H9 (cell line): ENCODE measurements around the gene RAPH1. TPM values are rescaled to one million over a fixed set of nuclear protein-coding genes. Genes with fewer than 3 reads are reported as not detected.

ENCODE experiments used
- DNase-seq: peaks from one replicate; pipeline ENCODE4 v3.0.0-alpha.2; 2017
- H2AFZ ChIP-seq: one replicate; pipeline ENCODE4 v1.6.1; 2013; ENCODE audit warnings: mild to moderate bottlenecking, low read length, control low read depth, moderate library complexity
- H2AK5ac ChIP-seq: 2 replicates; pipeline ENCODE4 v1.6.1; 2013; ENCODE audit warnings: low read length, control low read depth, mixed read lengths; ENCODE audit not compliant: insufficient read length
- H2BK120ac ChIP-seq: one replicate; pipeline ENCODE4 v1.6.1; 2013; ENCODE audit warnings: low read depth, mild to moderate bottlenecking, low read length, control low read depth, inconsistent platforms; ENCODE audit not compliant: poor library complexity, severe bottlenecking
- H2BK12ac ChIP-seq: 2 replicates; pipeline ENCODE4 v1.6.1; 2013; ENCODE audit warnings: low read length, control low read depth, mixed read lengths, low read depth; ENCODE audit not compliant: insufficient read length
- H2BK15ac ChIP-seq: 2 replicates; pipeline ENCODE4 v1.6.1; 2013; ENCODE audit warnings: low read depth, low read length, control low read depth
- H2BK20ac ChIP-seq: one replicate; pipeline ENCODE4 v1.6.1; 2013; ENCODE audit warnings: low read depth, mild to moderate bottlenecking, low read length, control low read depth, inconsistent platforms; ENCODE audit not compliant: poor library complexity, severe bottlenecking
- H2BK5ac ChIP-seq: 2 replicates; pipeline ENCODE4 v1.6.1; 2013; ENCODE audit warnings: low read length, control low read depth, mixed read lengths; ENCODE audit not compliant: insufficient read length
- H3K14ac ChIP-seq: 2 replicates; pipeline ENCODE4 v1.6.1; 2013; ENCODE audit warnings: low read length, control low read depth; ENCODE audit not compliant: insufficient read depth
- H3K18ac ChIP-seq: 2 replicates; pipeline ENCODE4 v1.6.1; 2013; ENCODE audit warnings: low read depth, mild to moderate bottlenecking, mixed read lengths, low read length, control low read depth; ENCODE audit not compliant: insufficient read length
- H3K23ac ChIP-seq: 2 replicates; pipeline ENCODE4 v1.6.1; 2013; ENCODE audit warnings: low read length, control low read depth, mixed read lengths, low read depth; ENCODE audit not compliant: insufficient read length
- H3K23me2 ChIP-seq: 2 replicates; pipeline ENCODE4 v1.6.1; 2013; ENCODE audit warnings: low read depth, mild to moderate bottlenecking, mixed read lengths, low read length, control low read depth; ENCODE audit not compliant: insufficient read length, poor library complexity, severe bottlenecking
- H3K27ac ChIP-seq: 2 replicates; pipeline ENCODE4 v1.5.1; 2013; ENCODE audit warnings: low read length, control low read depth, mixed read lengths, low read depth; ENCODE audit not compliant: insufficient read length
- H3K27me3 ChIP-seq: 2 replicates; pipeline ENCODE4 v1.6.1; 2013; ENCODE audit warnings: low read length, control low read depth, inconsistent platforms; ENCODE audit not compliant: insufficient read depth
- H3K4ac ChIP-seq: 2 replicates; pipeline ENCODE4 v1.6.1; 2013; ENCODE audit warnings: low read depth, mild to moderate bottlenecking, control low read depth, inconsistent platforms, low read length, moderate library complexity
- H3K4me1 ChIP-seq: 2 replicates; pipeline ENCODE4 v1.6.1; 2013; ENCODE audit warnings: low read length, control low read depth, inconsistent platforms; ENCODE audit not compliant: insufficient read depth
- H3K4me2 ChIP-seq: 2 replicates; pipeline ENCODE4 v1.6.1; 2013; ENCODE audit warnings: low read length, control low read depth, mixed read lengths; ENCODE audit not compliant: insufficient read length, insufficient read depth
- H3K56ac ChIP-seq: 2 replicates; pipeline ENCODE4 v1.6.1; 2013; ENCODE audit warnings: low read depth, mild to moderate bottlenecking, mixed read lengths, low read length, control low read depth; ENCODE audit not compliant: insufficient read length
- H3K79me1 ChIP-seq: 2 replicates; pipeline ENCODE4 v1.6.1; 2013; ENCODE audit warnings: low read depth, mild to moderate bottlenecking, moderate library complexity, low read length, control low read depth, inconsistent platforms; ENCODE audit not compliant: insufficient read depth, poor library complexity, severe bottlenecking
- H3K79me2 ChIP-seq: 2 replicates; pipeline ENCODE4 v1.6.1; 2013; ENCODE audit warnings: low read length, control low read depth, inconsistent platforms; ENCODE audit not compliant: insufficient read depth
- H3K9ac ChIP-seq: 2 replicates; pipeline ENCODE4 v1.6.1; 2013; ENCODE audit warnings: low read length, control low read depth, mixed read lengths; ENCODE audit not compliant: insufficient read length; ENCODE audit errors: extremely low read depth
- H3K9me3 ChIP-seq: one replicate; pipeline ENCODE4 v1.6.1; 2013; ENCODE audit warnings: low read depth, low read length, inconsistent platforms; ENCODE audit not compliant: control insufficient read depth
- H3T11ph ChIP-seq: one replicate; pipeline ENCODE4 v1.6.1; 2013; ENCODE audit warnings: mild to moderate bottlenecking, low read length, control low read depth, inconsistent platforms
- H4K20me1 ChIP-seq: one replicate; pipeline ENCODE4 v1.6.1; 2013; ENCODE audit not compliant: control insufficient read depth, insufficient read length, insufficient read depth
- H4K5ac ChIP-seq: 2 replicates; pipeline ENCODE4 v1.6.1; 2013; ENCODE audit warnings: low read depth, mild to moderate bottlenecking, mixed read lengths, low read length, control low read depth; ENCODE audit not compliant: insufficient read length
- H4K8ac ChIP-seq: replicated peaks from 2 replicates; pipeline ENCODE4 v1.6.1; 2013; ENCODE audit warnings: low read length, control low read depth, mixed read lengths, low read depth; ENCODE audit not compliant: insufficient read length
- H4K91ac ChIP-seq: 2 replicates; pipeline ENCODE4 v1.6.1; 2013; ENCODE audit warnings: low read depth, mild to moderate bottlenecking, moderate library complexity, mixed read lengths, low read length, control low read depth; ENCODE audit not compliant: insufficient read length
- H3K27ac Mint-ChIP-seq, 3 experiments: 2 replicates in 2 of 3; 3 replicates in 1 of 3; pipeline ENCODE4 v1.8.0; 2020 to 2021; ENCODE audit warnings: mixed read lengths in 3 of 3, mild to moderate bottlenecking in 1 of 3, moderate library complexity in 1 of 3
- H3K27me3 Mint-ChIP-seq: 2 replicates; pipeline ENCODE4 v1.8.0; 2021; ENCODE audit warnings: low read depth, mild to moderate bottlenecking, moderate library complexity, mixed read lengths
- H3K36me3 Mint-ChIP-seq, 3 experiments: 2 replicates in 2 of 3; 3 replicates in 1 of 3; pipeline ENCODE4 v1.8.0; 2020 to 2021; ENCODE audit warnings: low read depth in 3 of 3, mixed read lengths in 3 of 3; ENCODE audit not compliant: insufficient read depth in 1 of 3
- H3K4me1 Mint-ChIP-seq, 2 experiments: 2 replicates each; pipeline ENCODE4 v1.8.0; 2020; ENCODE audit warnings: mixed read lengths in 2 of 2
- H3K4me3 Mint-ChIP-seq, 2 experiments: 2 replicates in 1 of 2; 3 replicates in 1 of 2; pipeline ENCODE4 v1.8.0; 2020 to 2021; ENCODE audit warnings: mild to moderate bottlenecking in 2 of 2, mixed read lengths in 2 of 2, moderate library complexity in 1 of 2
- H3K9me3 Mint-ChIP-seq, 2 experiments: 2 replicates in 1 of 2; 3 replicates in 1 of 2; pipeline ENCODE4 v1.8.0; 2020; ENCODE audit warnings: mild to moderate bottlenecking in 2 of 2, mixed read lengths in 2 of 2, moderate library complexity in 1 of 2
- CTCF ChIP-seq: fragments of 200-600 bp; sonication (generic); conservative IDR thresholded peaks from 3 replicates; pipeline ENCODE4 v1.8.0; 2021; ENCODE audit warnings: antibody characterized with exemption, mild to moderate bottlenecking
- WGBS: extraction: QIAGEN DNeasy Blood & Tissue Kit; methylation state at CpG from one replicate; pipeline ENCODE4 v1.1.7; 2013; ENCODE audit warnings: missing lambda C conversion rate, low lambda C conversion rate, mixed read lengths; ENCODE audit not compliant: insufficient read length; ENCODE audit errors: extremely low coverage; 5-methylcytosine and 5-hydroxymethylcytosine counted together
- total RNA-seq: library from RNA; stranded (reverse); gene quantifications from 2 replicates; pipeline ENCODE4 v1.2.1, GENCODE V29; 2021

Gene RAPH1
- total RNA-seq, 1 experiment from 2014 or later = 17.1 TPM

- no peak overlapping the region for H3K27ac Mint-ChIP-seq
Observed at GRCh38 chr2:203446780-203447179, 88.3 kb downstream of the RAPH1 start.

More at GRCh38 chr2:203446780-203447179, 88.3 kb downstream of the RAPH1 start:
- no peaks in the 10 kb centered on the region for H3K4me1 Mint-ChIP-seq
- Histone ChIP-seq H2BK5ac (no peak overlapping the region), H3K79me2 (no peaks in the 10 kb centered on the region), H3T11ph (no peak overlapping the region), H3K14ac (no peak overlapping the region), H3K9me3 (no peaks in the 10 kb centered on the region), H2AFZ (no peak overlapping the region), H3K4me2 (no peak overlapping the region), H4K5ac (no peak overlapping the region), H2BK20ac (no peak overlapping the region), H3K27ac (no peak overlapping the region), H3K9ac (no peak overlapping the region), H3K4me1 (no peaks in the 10 kb centered on the region), H3K79me1 (no peaks in the 10 kb centered on the region), H3K18ac (no peak overlapping the region), H2BK12ac (no peak overlapping the region), H3K4ac (no peak overlapping the region), H2BK120ac (no peak overlapping the region), H2BK15ac (no peak overlapping the region), H3K27me3 (no peaks in the 10 kb centered on the region), H3K23ac (no peak overlapping the region), H4K91ac (no peak overlapping the region), H2AK5ac (no peak overlapping the region), H3K23me2 (no peaks in the 10 kb centered on the region), H3K56ac (no peak overlapping the region), H4K8ac (no peak overlapping the region), H4K20me1 (no peaks in the 10 kb centered on the region)
- no peak overlapping the region for H3K4me3 Mint-ChIP-seq
- H3K36me3 Mint-ChIP-seq = peaks cover 0 to 27% (median 24%) of the 10 kb centered on the region in 3 experiments; a peak in 5 of 7 replicates
- no peaks in the 10 kb centered on the region for H3K9me3 Mint-ChIP-seq
- no CpG with 5 or more reads among the region's 3 CpGs for WGBS
- DNase-seq = no peak
- no peaks in the 10 kb centered on the region for H3K27me3 Mint-ChIP-seq
- no peak for TF ChIP-seq CTCF
